ENCODE measurements around the gene CLCF1.
A peak's percentile ranks its signal among the peaks of the same experiment; 100 is the strongest.

CLCF1 gene

DNA sequence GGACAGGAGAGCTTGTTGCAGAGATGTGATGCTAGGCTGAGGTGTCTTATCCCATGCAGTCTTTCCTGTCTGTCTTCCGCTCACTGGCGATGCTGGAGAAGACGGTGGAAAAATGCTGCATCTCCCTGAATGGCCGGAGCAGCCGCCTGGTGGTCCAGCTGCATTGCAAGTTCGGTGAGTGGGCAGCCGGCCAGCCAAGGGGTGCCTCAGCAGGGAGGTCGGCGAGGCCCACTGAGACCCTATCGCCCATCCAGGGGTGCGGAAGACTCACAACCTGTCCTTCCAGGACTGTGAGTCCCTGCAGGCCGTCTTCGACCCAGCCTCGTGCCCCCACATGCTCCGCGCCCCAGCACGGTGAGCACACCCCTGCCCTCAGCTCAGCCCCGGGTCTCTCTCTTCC, 20.0 kb upstream of the CLCF1 start:
- TF ChIP-seq, protein P1, sequence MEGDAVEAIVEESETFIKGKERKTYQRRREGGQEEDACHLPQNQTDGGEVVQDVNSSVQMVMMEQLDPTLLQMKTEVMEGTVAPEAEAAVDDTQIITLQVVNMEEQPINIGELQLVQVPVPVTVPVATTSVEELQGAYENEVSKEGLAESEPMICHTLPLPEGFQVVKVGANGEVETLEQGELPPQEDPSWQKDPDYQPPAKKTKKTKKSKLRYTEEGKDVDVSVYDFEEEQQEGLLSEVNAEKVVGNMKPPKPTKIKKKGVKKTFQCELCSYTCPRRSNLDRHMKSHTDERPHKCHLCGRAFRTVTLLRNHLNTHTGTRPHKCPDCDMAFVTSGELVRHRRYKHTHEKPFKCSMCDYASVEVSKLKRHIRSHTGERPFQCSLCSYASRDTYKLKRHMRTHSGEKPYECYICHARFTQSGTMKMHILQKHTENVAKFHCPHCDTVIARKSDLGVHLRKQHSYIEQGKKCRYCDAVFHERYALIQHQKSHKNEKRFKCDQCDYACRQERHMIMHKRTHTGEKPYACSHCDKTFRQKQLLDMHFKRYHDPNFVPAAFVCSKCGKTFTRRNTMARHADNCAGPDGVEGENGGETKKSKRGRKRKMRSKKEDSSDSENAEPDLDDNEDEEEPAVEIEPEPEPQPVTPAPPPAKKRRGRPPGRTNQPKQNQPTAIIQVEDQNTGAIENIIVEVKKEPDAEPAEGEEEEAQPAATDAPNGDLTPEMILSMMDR (conservative IDR thresholded peaks at IDR 0.05; ENCODE audit: control insufficient read depth, insufficient read depth, low read depth, low read length): no peak
- no peak overlapping the region for H3K4me3 ChIP-seq (ENCODE audit: control insufficient read depth, low read depth, low read length)
- DNase-seq (ENCODE audit: low read depth): no peak

DNA sequence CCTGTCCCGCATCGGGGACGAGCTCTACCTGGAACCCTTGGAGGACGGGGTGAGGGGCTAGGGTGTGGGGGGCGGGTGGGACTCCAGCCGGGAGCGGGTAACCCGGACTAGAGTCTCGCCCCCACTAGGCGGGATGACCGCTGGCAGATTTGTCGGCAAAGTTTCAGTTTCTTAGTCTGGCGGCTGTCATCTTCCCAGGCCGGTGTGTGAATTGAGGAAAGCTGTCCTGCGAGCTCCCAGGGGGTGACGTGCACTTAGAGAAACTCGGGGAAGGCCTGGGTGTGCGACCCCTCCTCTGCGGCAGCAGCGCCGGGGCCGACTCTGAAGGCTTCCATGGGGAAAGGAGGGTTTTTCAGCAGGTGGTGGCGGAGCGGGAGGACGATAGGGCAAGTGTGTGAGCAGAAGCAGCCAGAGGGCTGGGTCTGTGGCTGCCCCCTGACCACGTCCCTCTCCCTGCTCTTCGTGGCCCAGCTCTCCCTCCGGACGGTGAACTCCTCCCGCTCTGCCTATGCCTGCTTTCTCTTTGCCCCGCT, 18.9 kb upstream of the CLCF1 start:
- peak overlapping the region; percentile 84 for H3K4me3 ChIP-seq (ENCODE audit: control insufficient read depth, low read depth, low read length)
- TF ChIP-seq, protein P1 (conservative IDR thresholded peaks at IDR 0.05; ENCODE audit: control insufficient read depth, insufficient read depth, low read depth, low read length): no peak
- DNase-seq (ENCODE audit: low read depth): no peak

DNA sequence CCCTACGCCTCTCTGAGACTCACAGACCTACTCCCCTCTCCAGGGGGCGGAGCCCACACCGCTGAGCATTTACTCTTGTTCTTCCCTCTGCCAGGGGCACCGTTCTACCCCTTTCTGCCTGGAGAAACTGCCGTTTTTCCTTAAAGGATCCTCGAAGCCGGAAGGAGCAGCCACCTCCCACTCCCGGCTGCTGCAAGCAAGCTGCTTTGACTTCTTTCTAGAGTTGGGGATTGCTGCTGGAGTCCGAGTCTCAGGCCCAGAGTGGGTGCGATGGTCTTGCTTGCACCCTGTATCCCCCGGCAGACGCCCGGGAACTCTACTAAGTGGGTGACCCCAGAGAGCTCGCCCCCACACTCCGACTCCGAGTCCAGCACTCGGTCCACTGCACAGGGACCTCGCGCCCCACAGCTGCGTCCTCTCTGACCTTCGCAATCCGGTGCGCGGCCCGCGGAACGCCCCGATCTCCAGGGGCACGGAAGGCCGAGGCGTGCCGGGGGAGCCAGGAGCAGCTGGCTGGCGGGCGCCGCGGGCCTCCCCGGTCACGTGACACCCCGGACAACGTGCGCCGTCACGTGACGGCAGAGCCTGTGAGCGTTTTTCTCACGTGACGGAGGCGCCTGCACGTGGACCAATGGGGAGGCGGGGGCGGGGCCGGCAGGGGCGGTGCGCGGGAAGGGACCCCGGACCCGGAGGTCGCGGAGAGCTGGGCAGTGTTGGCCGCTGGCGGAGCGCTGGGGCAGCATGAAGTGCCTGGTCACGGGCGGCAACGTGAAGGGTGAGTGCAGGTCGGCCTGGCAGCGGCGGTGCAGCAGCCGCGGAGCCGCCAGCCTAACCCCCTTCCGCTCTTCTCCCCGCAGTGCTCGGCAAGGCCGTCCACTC, 18.1 kb upstream of the CLCF1 start, which contains the start of gene RAD9A:
TSS of gene RAD9A (plus strand) at position 683 of the 879 bp plus-strand sequence. CDS start at position 742, 59 bp downstream.
- peak within 1 kb of the TSS; percentile 84 for H3K4me3 ChIP-seq (ENCODE audit: control insufficient read depth, low read depth, low read length)
- peak; percentile 89 for DNase-seq (ENCODE audit: low read depth)
- TF ChIP-seq, protein P1 (conservative IDR thresholded peaks at IDR 0.05; ENCODE audit: control insufficient read depth, insufficient read depth, low read depth, low read length): no peak

DNA sequence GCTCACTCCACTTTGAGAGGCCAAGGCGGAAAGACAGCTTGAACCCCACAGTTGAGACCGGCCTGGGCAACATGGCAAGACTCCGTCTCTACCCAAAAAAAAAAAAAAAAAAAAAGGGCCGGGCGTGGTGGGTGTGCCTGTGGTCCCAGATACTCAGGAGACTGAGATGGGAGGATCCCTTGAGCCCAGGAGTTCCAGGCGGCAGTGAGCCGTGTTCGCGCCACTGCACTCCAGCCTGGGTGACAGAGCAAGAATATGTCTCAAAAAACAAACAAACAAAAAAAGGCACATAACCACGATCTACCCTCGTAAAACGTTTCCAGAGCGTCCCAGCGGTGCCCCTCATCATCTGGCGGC, 17.5 kb upstream of the CLCF1 start:
- DNase-seq (ENCODE audit: low read depth): no peak
- TF ChIP-seq, protein P1 (conservative IDR thresholded peaks at IDR 0.05; ENCODE audit: control insufficient read depth, insufficient read depth, low read depth, low read length): no peak
- peak overlapping the region; percentile 84 for H3K4me3 ChIP-seq (ENCODE audit: control insufficient read depth, low read depth, low read length)

DNA sequence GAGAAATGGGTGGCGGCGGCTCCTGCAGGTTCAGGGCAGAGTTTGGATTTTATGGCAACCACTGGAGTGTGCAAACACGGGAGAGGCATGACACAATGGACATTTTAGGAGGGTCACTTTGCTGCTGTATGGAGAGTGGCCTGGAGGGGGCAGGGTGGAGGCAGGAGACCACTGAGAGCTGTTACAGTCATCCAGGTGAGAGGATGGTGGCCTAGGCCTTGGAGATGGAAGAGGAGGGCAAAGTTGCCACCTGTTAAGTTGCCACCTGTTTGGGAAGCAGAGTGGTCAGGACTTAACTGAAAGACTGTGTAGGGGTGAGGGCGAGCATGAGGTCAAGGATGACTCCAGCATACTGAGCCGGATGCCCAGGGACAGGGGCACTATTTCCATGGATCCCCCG, 16.1 kb upstream of the CLCF1 start:
- TF ChIP-seq, protein P1 (conservative IDR thresholded peaks at IDR 0.05; ENCODE audit: control insufficient read depth, insufficient read depth, low read depth, low read length): peak; percentile 63
- no peak overlapping the region for H3K4me3 ChIP-seq (ENCODE audit: control insufficient read depth, low read depth, low read length)
- no peak for DNase-seq (ENCODE audit: low read depth)

DNA sequence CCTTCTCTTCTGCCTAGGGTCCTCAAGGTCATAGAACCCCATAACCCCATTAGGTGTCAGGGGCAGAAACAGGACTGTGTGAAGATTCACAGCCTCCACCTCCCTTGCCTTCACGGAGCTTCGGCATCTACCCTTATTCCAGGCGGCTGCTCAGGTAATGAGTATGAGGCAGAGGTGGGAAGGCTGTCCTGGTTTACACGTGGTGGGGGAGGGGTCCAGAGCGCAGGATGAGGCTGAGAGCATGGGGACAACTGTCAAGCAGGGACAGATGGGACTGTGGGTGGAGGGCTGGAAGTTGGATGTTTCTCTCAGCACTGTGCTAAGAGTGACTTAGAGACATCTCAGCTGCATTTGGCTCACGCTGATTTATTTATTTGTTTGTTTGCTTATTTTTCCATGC, 14.1 kb upstream of the CLCF1 start:
- no peak for DNase-seq (ENCODE audit: low read depth)
- no peak overlapping the region for H3K4me3 ChIP-seq (ENCODE audit: control insufficient read depth, low read depth, low read length)
- TF ChIP-seq, protein P1 (conservative IDR thresholded peaks at IDR 0.05; ENCODE audit: control insufficient read depth, insufficient read depth, low read depth, low read length): no peak

Data from fibroblast of mammary gland (primary cell).